ENCODE measurements around the gene INPP5A.

Gene INPP5A

GRCh38 chr10:132650611-132651250 is 113.1 kb downstream of the INPP5A start:
- DNase-seq = no peak

- DNase-seq = no peak
These were observed 114.0 kb downstream of the INPP5A start for GRCh38 chr10:132651511-132652029.

GRCh38 chr10:132652446-132652845 is 114.9 kb downstream of the INPP5A start:
- DNase-seq = no peak

- DNase-seq = no peak
These were observed 115.5 kb downstream of the INPP5A start for GRCh38 chr10:132652936-132653590.

GRCh38 chr10:132653721-132654120 is 116.1 kb downstream of the INPP5A start:
- no peak for DNase-seq

GRCh38 chr10:132654121-132654571 is 116.6 kb downstream of the INPP5A start:
- no peak for DNase-seq

- DNase-seq = peak; percentile 78
These were observed 117.4 kb downstream of the INPP5A start for GRCh38 chr10:132654708-132655661.

GRCh38 chr10:132655735-132656134 is 118.1 kb downstream of the INPP5A start:
- no peak for DNase-seq

- no peak for DNase-seq
These were observed 118.9 kb downstream of the INPP5A start for GRCh38 chr10:132656283-132657126.

- DNase-seq = no peak
These were observed 119.6 kb downstream of the INPP5A start for GRCh38 chr10:132657127-132657706.

GRCh38 chr10:132657748-132658147 is 120.2 kb downstream of the INPP5A start:
- no peak for DNase-seq

GRCh38 chr10:132658546-132659205 is 121.1 kb downstream of the INPP5A start:
- no peak for DNase-seq

GRCh38 chr10:132659206-132660091 is 121.9 kb downstream of the INPP5A start:
- no peak for DNase-seq

GRCh38 chr10:132660385-132660784 is 122.8 kb downstream of the INPP5A start:
- DNase-seq = no peak

- DNase-seq = no peak
These were observed 124.8 kb downstream of the INPP5A start for GRCh38 chr10:132662186-132662920.

- no peak for DNase-seq
These were observed 126.2 kb downstream of the INPP5A start for GRCh38 chr10:132663666-132664365.

- no peak for DNase-seq
These were observed 126.8 kb downstream of the INPP5A start for GRCh38 chr10:132664407-132664806.

- DNase-seq = no peak
These were observed 127.3 kb downstream of the INPP5A start for GRCh38 chr10:132664883-132665282.
